Mammary epithelial cell (primary cell): Measurements from ENCODE around the gene SDC3.

Experiments
- EZH2 ChIP-seq: IDR thresholded peaks from 2 replicates; pipeline ENCODE4 v1.6.1; 2012; ENCODE audit warnings: low read length, inconsistent platforms, borderline replicate concordance
- TF ChIP-seq, protein P1 (sequence below), 2 donors: IDR thresholded peaks in 1 of 2; conservative IDR thresholded peaks in 1 of 2; 2 replicates each; pipeline ENCODE4 v1.5.1; 2011 to 2012; ENCODE audit warnings: inconsistent platforms in 2 of 2, low read length in 2 of 2, mild to moderate bottlenecking in 2 of 2, control low read depth in 1 of 2, low read depth in 1 of 2; ENCODE audit not compliant: insufficient read depth in 1 of 2; ENCODE audit errors: extremely low read depth in 1 of 2

- TF ChIP-seq, protein P1, sequence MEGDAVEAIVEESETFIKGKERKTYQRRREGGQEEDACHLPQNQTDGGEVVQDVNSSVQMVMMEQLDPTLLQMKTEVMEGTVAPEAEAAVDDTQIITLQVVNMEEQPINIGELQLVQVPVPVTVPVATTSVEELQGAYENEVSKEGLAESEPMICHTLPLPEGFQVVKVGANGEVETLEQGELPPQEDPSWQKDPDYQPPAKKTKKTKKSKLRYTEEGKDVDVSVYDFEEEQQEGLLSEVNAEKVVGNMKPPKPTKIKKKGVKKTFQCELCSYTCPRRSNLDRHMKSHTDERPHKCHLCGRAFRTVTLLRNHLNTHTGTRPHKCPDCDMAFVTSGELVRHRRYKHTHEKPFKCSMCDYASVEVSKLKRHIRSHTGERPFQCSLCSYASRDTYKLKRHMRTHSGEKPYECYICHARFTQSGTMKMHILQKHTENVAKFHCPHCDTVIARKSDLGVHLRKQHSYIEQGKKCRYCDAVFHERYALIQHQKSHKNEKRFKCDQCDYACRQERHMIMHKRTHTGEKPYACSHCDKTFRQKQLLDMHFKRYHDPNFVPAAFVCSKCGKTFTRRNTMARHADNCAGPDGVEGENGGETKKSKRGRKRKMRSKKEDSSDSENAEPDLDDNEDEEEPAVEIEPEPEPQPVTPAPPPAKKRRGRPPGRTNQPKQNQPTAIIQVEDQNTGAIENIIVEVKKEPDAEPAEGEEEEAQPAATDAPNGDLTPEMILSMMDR (conservative IDR thresholded peaks at IDR 0.05 in 1 of 2, IDR thresholded peaks at IDR 0.05 in 1 of 2; ENCODE audit: extremely low read depth in 1 of 2, insufficient read depth in 1 of 2, low read depth in 1 of 2, low read length in 2 of 2): no peak
- no peak for TF ChIP-seq EZH2
Observed at GRCh38 chr1:30888975-30889374, 19.6 kb downstream of the SDC3 start.
